SK-N-SH (cell line): ENCODE measurements around the gene PPP2R3A.

Experiments used
- CTCF ChIP-seq: fragments of 200-600 bp; sonication (generic); IDR thresholded peaks from 2 replicates; pipeline ENCODE4 v1.6.1; 2017; ENCODE audit warnings: antibody characterized with exemption, mild to moderate bottlenecking, moderate library complexity
- EZH2phosphoT487 ChIP-seq: fragments of 200-600 bp; sonication (generic); IDR thresholded peaks from 2 replicates; pipeline ENCODE4 v1.6.1; 2017; ENCODE audit warnings: low read depth, mixed run types, mild to moderate bottlenecking, antibody characterized with exemption, moderate library complexity, borderline replicate concordance
- FOXM1 ChIP-seq: IDR thresholded peaks from 2 replicates; pipeline ENCODE4 v1.4.0; 2012; ENCODE audit warnings: low read depth, mild to moderate bottlenecking
- NFIC ChIP-seq: IDR thresholded peaks from 2 replicates; pipeline ENCODE4 v1.4.0; 2012; ENCODE audit warnings: borderline replicate concordance
- RAD21 ChIP-seq: IDR thresholded peaks from 2 replicates; pipeline ENCODE4 v1.6.1; 2012; ENCODE audit warnings: mild to moderate bottlenecking, low read length
- SMC3 ChIP-seq: IDR thresholded peaks from 2 replicates; pipeline ENCODE4 v1.6.1; 2012; ENCODE audit warnings: low read depth, low read length, improper control_type of control experiment
- TAF1 ChIP-seq: IDR thresholded peaks from 2 replicates; pipeline ENCODE4 v1.6.1; 2012; ENCODE audit warnings: low read depth, mild to moderate bottlenecking, low read length, moderate library complexity, borderline replicate concordance
- TCF12 ChIP-seq: IDR thresholded peaks from 2 replicates; pipeline ENCODE4 v1.4.0; 2012
- USF2 ChIP-seq: fragments of 150-350 bp; IDR thresholded peaks from 2 replicates; pipeline ENCODE4 v1.6.1; 2017; ENCODE audit warnings: antibody characterized with exemption, low read length, low read depth, borderline replicate concordance

- TF ChIP-seq FOXM1 (no peak), TAF1 (no peak), NFIC (no peak), CTCF (no peak), TCF12 (no peak), SMC3 (no peak), USF2 (no peak), RAD21 (no peak), EZH2phosphoT487 (no peak)
Observed at GRCh38 chr3:136184703-136185102, 219.2 kb downstream of the PPP2R3A start.
